ENCODE results near the gene OR1I1.

DNA sequence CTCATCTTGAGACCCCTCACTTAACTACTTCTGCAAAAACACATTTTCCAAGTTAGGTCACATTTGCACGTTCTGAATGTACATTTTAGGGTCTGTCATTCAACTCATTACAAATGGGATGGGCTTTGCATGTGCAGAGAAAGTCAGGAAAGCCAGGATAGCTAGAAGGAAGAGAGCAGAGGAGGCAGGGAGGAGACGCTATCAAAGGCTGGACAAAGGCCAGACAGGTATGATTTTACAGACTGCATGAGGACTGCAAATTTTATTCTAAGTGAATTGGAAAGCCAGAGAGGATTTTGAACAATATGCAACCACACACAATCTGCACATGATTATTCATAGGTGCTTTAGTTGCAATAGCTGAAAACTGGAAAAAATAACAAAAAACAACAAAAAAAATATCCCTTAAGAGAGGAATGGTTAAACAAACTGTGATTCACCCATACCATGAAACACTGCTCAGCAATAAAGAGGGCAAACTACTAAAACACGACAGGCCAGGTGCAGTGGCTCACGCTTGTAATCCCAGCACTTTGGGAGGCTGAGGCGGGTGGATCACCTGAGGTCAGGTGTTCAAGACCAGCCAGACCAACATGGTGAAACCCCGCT lies 46.3 kb downstream of the OR1I1 start:
- TF ChIP-seq, protein P1, sequence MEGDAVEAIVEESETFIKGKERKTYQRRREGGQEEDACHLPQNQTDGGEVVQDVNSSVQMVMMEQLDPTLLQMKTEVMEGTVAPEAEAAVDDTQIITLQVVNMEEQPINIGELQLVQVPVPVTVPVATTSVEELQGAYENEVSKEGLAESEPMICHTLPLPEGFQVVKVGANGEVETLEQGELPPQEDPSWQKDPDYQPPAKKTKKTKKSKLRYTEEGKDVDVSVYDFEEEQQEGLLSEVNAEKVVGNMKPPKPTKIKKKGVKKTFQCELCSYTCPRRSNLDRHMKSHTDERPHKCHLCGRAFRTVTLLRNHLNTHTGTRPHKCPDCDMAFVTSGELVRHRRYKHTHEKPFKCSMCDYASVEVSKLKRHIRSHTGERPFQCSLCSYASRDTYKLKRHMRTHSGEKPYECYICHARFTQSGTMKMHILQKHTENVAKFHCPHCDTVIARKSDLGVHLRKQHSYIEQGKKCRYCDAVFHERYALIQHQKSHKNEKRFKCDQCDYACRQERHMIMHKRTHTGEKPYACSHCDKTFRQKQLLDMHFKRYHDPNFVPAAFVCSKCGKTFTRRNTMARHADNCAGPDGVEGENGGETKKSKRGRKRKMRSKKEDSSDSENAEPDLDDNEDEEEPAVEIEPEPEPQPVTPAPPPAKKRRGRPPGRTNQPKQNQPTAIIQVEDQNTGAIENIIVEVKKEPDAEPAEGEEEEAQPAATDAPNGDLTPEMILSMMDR (IDR thresholded peaks at IDR 0.05; ENCODE audit: poor library complexity): no peak
- no peak for TF ChIP-seq EZH2 (IDR thresholded peaks at IDR 0.05; ENCODE audit: borderline replicate concordance)
- no peak for TF ChIP-seq EZH2phosphoT487 (IDR thresholded peaks at IDR 0.05; ENCODE audit: low read depth, severe bottlenecking, unreplicated experiment)

Data from hepatocyte (in vitro differentiated cells).